DMS53 treated with DMSO at 0.1 percent for 48 hours (cell line): ENCODE measurements around the gene NT5C.
"Not testable (repeated sequence)": the region's sequence is repeated elsewhere in the genome, so short reads cannot be mapped to it uniquely, and the experiment has no call there.

Source experiments
- DNase-seq: peaks from one replicate; lab custom pipeline; 2025; ENCODE audit not compliant: unreplicated experiment; lab: John Stamatoyannopoulos, UW

Gene NT5C

GRCh38 chr17:75131278-75132017, at the start of gene NT5C:
TSS of gene NT5C (minus strand) at chr17:75131742. CDS start at chr17:75131707, 35 bp downstream.
- DNase-seq: peak; percentile 75

- no peak for DNase-seq
Measured at GRCh38 chr17:75181110-75181509, 49.6 kb upstream of the NT5C start.

GRCh38 chr17:75178453-75178852, 46.9 kb upstream of the NT5C start:
- DNase-seq: no peak

- no peak for DNase-seq
Measured at GRCh38 chr17:75176625-75177024, 45.1 kb upstream of the NT5C start.

- DNase-seq: no peak
Measured at GRCh38 chr17:75174996-75175395, 43.5 kb upstream of the NT5C start.

- DNase-seq: no peak
Measured at GRCh38 chr17:75173526-75173925, 42.0 kb upstream of the NT5C start.

- DNase-seq: no peak
Measured at GRCh38 chr17:75168998-75169397, 37.5 kb upstream of the NT5C start.

GRCh38 chr17:75164606-75165005, 33.1 kb upstream of the NT5C start:
- not testable (repeated sequence) for DNase-seq

- no peak for DNase-seq
Measured at GRCh38 chr17:75163074-75163473, 31.5 kb upstream of the NT5C start.

- no peak for DNase-seq
Measured at GRCh38 chr17:75160211-75160610, 28.7 kb upstream of the NT5C start.

GRCh38 chr17:75159196-75160031, 27.9 kb upstream of the NT5C start:
- DNase-seq: no peak

- not testable (repeated sequence) for DNase-seq
Measured at GRCh38 chr17:75158480-75158879, 26.9 kb upstream of the NT5C start.

- DNase-seq: no peak
Measured at GRCh38 chr17:75155191-75155601, 23.7 kb upstream of the NT5C start.

- DNase-seq: peak; percentile 96
Measured at GRCh38 chr17:75154195-75155106, 22.9 kb upstream of the NT5C start, which contains the start of gene JPT1. TSS of gene JPT1 (minus strand) at chr17:75154512. CDS start at chr17:75154397, 115 bp downstream.

GRCh38 chr17:75153780-75154194, 22.2 kb upstream of the NT5C start:
- DNase-seq: no peak

- DNase-seq: peak; percentile 23
Measured at GRCh38 chr17:75152922-75153779, 21.6 kb upstream of the NT5C start.

- no peak for DNase-seq
Measured at GRCh38 chr17:75152523-75152921, 21.0 kb upstream of the NT5C start.

- no peak for DNase-seq
Measured at GRCh38 chr17:75151930-75152329, 20.4 kb upstream of the NT5C start.

- DNase-seq: no peak
Measured at GRCh38 chr17:75147878-75148546, 16.5 kb upstream of the NT5C start.

- no peak for DNase-seq
Measured at GRCh38 chr17:75146592-75146991, 15.1 kb upstream of the NT5C start.
